Placental epithelial cell (primary cell): Measurements from ENCODE around the gene OR10G6. TPM values are rescaled to one million over a fixed set of nuclear protein-coding genes. Genes with fewer than 3 reads are reported as not detected.

ENCODE experiments used
- total RNA-seq: library from RNA; depleted of rRNA; stranded (reverse); fragments of >200 nt; gene quantifications from 2 replicates; pipeline ENCODE4 v1.2.3, GENCODE V29; 2012

Gene OR10G6
- not detected in 2 replicates for total RNA-seq

GRCh38 chr11:123995119-123995518 is at the start of gene OR10G6:
OR10G6 (minus strand) TSS chr11:123995161; CDS start chr11:123995161, 0 bp downstream.

GRCh38 chr11:124041254-124041653 is 46.3 kb upstream of the OR10G6 start, which contains the start of gene OR10G7:
OR10G7 (minus strand) TSS chr11:124041325; CDS start chr11:124039001, 2,324 bp downstream.

GRCh38 chr11:124026498-124026897 is 31.5 kb upstream of the OR10G6 start, which contains the start of gene OR10G8:
OR10G8 (plus strand) TSS chr11:124026798; CDS start chr11:124029623, 2,825 bp downstream.

GRCh38 chr11:124012697-124013096 is 17.7 kb upstream of the OR10G6 start, which contains the start of gene OR10G4:
OR10G4 (plus strand) TSS chr11:124012997; CDS start chr11:124015575, 2,578 bp downstream.

GRCh38 chr11:123977731-123978347 is 17.1 kb downstream of the OR10G6 start, which contains the start of gene OR10S1:
OR10S1 (minus strand) TSS chr11:123977781; CDS start chr11:123977664, 117 bp downstream.

Other genes starting within 250 kb of the OR10G6 start
- not detected in 2 replicates for gene OR6X1, start 240.6 kb downstream of the OR10G6 start, total RNA-seq
- gene OR6M1, start 188.8 kb downstream of the OR10G6 start, total RNA-seq: not detected in 2 replicates
- gene TMEM225, start 109.5 kb downstream of the OR10G6 start, total RNA-seq: not detected in 2 replicates
- gene OR8D4, start 93.0 kb downstream of the OR10G6 start, total RNA-seq: not detected in 2 replicates
- not detected in 2 replicates for gene OR4D5, start 55.5 kb downstream of the OR10G6 start, total RNA-seq
- gene OR6T1, start 51.3 kb downstream of the OR10G6 start, total RNA-seq: not detected in 2 replicates
- not detected in 2 replicates for gene OR10S1, start 17.4 kb downstream of the OR10G6 start, total RNA-seq
- gene OR10G4, start 17.8 kb upstream of the OR10G6 start, total RNA-seq: not detected in 2 replicates
- gene OR10G9, start 27.9 kb upstream of the OR10G6 start, total RNA-seq: 0.39 TPM in 1 of 2 replicates, not detected in the other
- not detected in 2 replicates for gene OR10G8, start 31.6 kb upstream of the OR10G6 start, total RNA-seq
- not detected in 2 replicates for gene OR10G7, start 46.2 kb upstream of the OR10G6 start, total RNA-seq
- 157 and 161 TPM in 2 replicates for gene VWA5A, start 120.3 kb upstream of the OR10G6 start, total RNA-seq
- not detected in 2 replicates for gene OR10D3, start 188.2 kb upstream of the OR10G6 start, total RNA-seq
- not detected in 2 replicates for gene OR8G1, start 245.9 kb upstream of the OR10G6 start, total RNA-seq